Panc1 (cell line): ENCODE data around the gene WNK1. TPM values are rescaled to one million over a fixed set of nuclear protein-coding genes. Genes with fewer than 3 reads are reported as not detected.

ENCODE experiments used
- ATAC-seq: fragments of 200-7000 bp; cut with Tn5 transposase; 2 replicates; pipeline ENCODE4 v1.9.1; 2020; ENCODE audit warnings: mild to moderate bottlenecking, moderate library complexity
- BruUV-seq: library from RNA; stranded (reverse); fragments of 400-500 nt; replicated peaks from 2 replicates; lab custom pipeline; 2021; lab: Mats Ljungman, UMichigan
- CTCF ChIA-PET: fragments of 300-600 bp; sonication (Branson Sonifier 250); formaldehyde crosslinking; loops from one replicate; lab custom pipeline; 2022; ENCODE audit warnings: antibody characterized with exemption; lab: Charles Lee
- POLR2A ChIA-PET: fragments of 300-600 bp; sonication (Branson Sonifier 250); formaldehyde crosslinking; loops from one replicate; lab custom pipeline; 2022; ENCODE audit warnings: antibody characterized with exemption; lab: Charles Lee
- DNase-seq: peaks from one replicate; pipeline ENCODE4 v3.0.0-alpha.2; 2010; ENCODE audit warnings: low read depth, low spot score
- H3K27ac ChIP-seq: 2 replicates; pipeline ENCODE4 v1.5.1; 2011; ENCODE audit warnings: mild to moderate bottlenecking, low read length, inconsistent platforms
- H3K27me3 ChIP-seq: fragments of 200-500 bp; sonication (Bioruptor generic); 2 replicates; pipeline ENCODE4 v1.6.0; 2014; ENCODE audit warnings: low read length, inconsistent platforms; ENCODE audit not compliant: control insufficient read depth, insufficient read depth
- H3K36me3 ChIP-seq: fragments of 200-500 bp; sonication (Bioruptor generic); 2 replicates; pipeline ENCODE4 v1.5.1; 2014; ENCODE audit warnings: inconsistent platforms, mild to moderate bottlenecking, low read length, moderate library complexity; ENCODE audit not compliant: control insufficient read depth, insufficient read depth
- H3K4me1 ChIP-seq: 2 replicates; pipeline ENCODE4 v1.5.1; 2011; ENCODE audit warnings: inconsistent platforms, mild to moderate bottlenecking, low read length, moderate library complexity; ENCODE audit not compliant: control insufficient read depth, insufficient read depth
- H3K4me3 ChIP-seq, 2 experiments: 2 replicates each; pipeline ENCODE4 v1.5.1; 2011 to 2012; ENCODE audit warnings: low read depth in 2 of 2, low read length in 2 of 2, mild to moderate bottlenecking in 2 of 2, inconsistent platforms in 1 of 2, moderate library complexity in 1 of 2
- H3K9me3 ChIP-seq: fragments of 200-500 bp; sonication (Bioruptor generic); 2 replicates; pipeline ENCODE4 v1.5.1; 2014; ENCODE audit warnings: low read depth, mild to moderate bottlenecking, inconsistent platforms, low read length, moderate library complexity; ENCODE audit not compliant: control insufficient read depth, insufficient read depth
- CTCF ChIP-seq: fragments of 450-650 bp; IDR thresholded peaks from 2 replicates; pipeline ENCODE4 v1.5.1; 2017; ENCODE audit warnings: mild to moderate bottlenecking
- POLR2AphosphoS5 ChIP-seq: IDR thresholded peaks from 2 replicates; pipeline ENCODE4 v1.6.1; 2012; ENCODE audit warnings: mild to moderate bottlenecking, low read depth, low read length, moderate library complexity
- REST ChIP-seq, 2 experiments: IDR thresholded peaks; 2 replicates each; pipeline ENCODE4 v1.6.1; 2011 to 2012; ENCODE audit warnings: low read depth in 2 of 2, control low read depth in 1 of 2, low read length in 1 of 2, mild to moderate bottlenecking in 1 of 2, moderate library complexity in 1 of 2; ENCODE audit not compliant: insufficient read depth in 1 of 2
- SIN3A ChIP-seq: IDR thresholded peaks from 2 replicates; pipeline ENCODE4 v1.6.1; 2012; ENCODE audit warnings: low read depth, mild to moderate bottlenecking, low read length, moderate library complexity, borderline replicate concordance; ENCODE audit not compliant: insufficient read depth
- TCF7L2 ChIP-seq: IDR thresholded peaks from 2 replicates; pipeline ENCODE4 v1.6.1; 2011; ENCODE audit warnings: mild to moderate bottlenecking, low read depth, low read length, inconsistent platforms
- in situ Hi-C: cut with HindIII; loops from 2 replicates; pipeline ENCODE4 v1.10.0; 2016; ENCODE audit warnings: low sequenced_read_pairs, low pct_unique_long_range_greater_than_20kb
- intact Hi-C: fragments of 100-400 bp; cut with micrococcal nuclease; formaldehyde crosslinking; loops from one replicate; pipeline ENCODE4 v1.10.0; 2022; ENCODE audit not compliant: unreplicated experiment
- total RNA-seq: library from RNA; stranded (reverse); gene quantifications from one replicate; pipeline ENCODE4 v1.2.1, GENCODE V29; 2021; ENCODE audit not compliant: unreplicated experiment

WNK1 gene
- total RNA-seq, 1 experiment from 2014 or later: 181 TPM

- no peak for TF ChIP-seq REST (IDR thresholded peaks at IDR 0.05; ENCODE audit: insufficient read depth in 1 of 2, low read depth in 2 of 2, low read length in 1 of 2)
- TF ChIP-seq CTCF: no peak
- no peak for TF ChIP-seq TCF7L2
- TF ChIP-seq SIN3A: no peak
- no peak for TF ChIP-seq POLR2AphosphoS5
- ChIA-PET CTCF (no interaction called here), POLR2A (no interaction called here)
- in situ Hi-C loops (no loop called here), intact Hi-C loops (no loop called here)
- DNase-seq (no peak), ATAC-seq (no peak)
- no peak overlapping the region for H3K4me3 ChIP-seq
- H3K9me3 ChIP-seq: no peaks in the 10 kb centered on the region
- H3K36me3 ChIP-seq: peaks cover 20% of the 10 kb centered on the region
- H3K27ac ChIP-seq: no peak overlapping the region
- no peaks in the 10 kb centered on the region; the same call in 1 of the 2 replicates for H3K4me1 ChIP-seq
- H3K27me3 ChIP-seq: no peaks in the 10 kb centered on the region
- no TSS peak for BruUV-seq
Observed at GRCh38 chr12:910416-910815, 158.0 kb downstream of the WNK1 start.

- no TSS peak for BruUV-seq
- Histone ChIP-seq H3K4me1 (no peaks in the 10 kb centered on the region; the same call in 1 of the 2 replicates), H3K4me3 (no peak overlapping the region), H3K27ac (no peak overlapping the region), H3K9me3 (no peaks in the 10 kb centered on the region), H3K27me3 (no peaks in the 10 kb centered on the region), H3K36me3 (peaks cover 20% of the 10 kb centered on the region)
- DNase-seq: no peak
- POLR2A ChIA-PET: no interaction called here
- intact Hi-C loops: no loop called here
- TF ChIP-seq POLR2AphosphoS5: no peak
- TF ChIP-seq CTCF: no peak
- no peak for TF ChIP-seq REST (IDR thresholded peaks at IDR 0.05; ENCODE audit: insufficient read depth in 1 of 2, low read depth in 2 of 2, low read length in 1 of 2)
- no peak for TF ChIP-seq TCF7L2
- TF ChIP-seq SIN3A: no peak
- no peak for ATAC-seq
- CTCF ChIA-PET: no interaction called here
- in situ Hi-C loops: no loop called here
Observed at GRCh38 chr12:911191-911826, 158.9 kb downstream of the WNK1 start.
